K562 (cell line): ENCODE results near the gene IGSF21. TPM values are rescaled to one million over a fixed set of nuclear protein-coding genes. Genes with fewer than 3 reads are reported as not detected.

Experiments used
- ATF3 ChIP-seq, 2 experiments: fragments of 450-650 bp in 1 of 2; sonication (generic) in 1 of 2; formaldehyde crosslinking in 1 of 2; IDR thresholded peaks in 1 of 2; conservative IDR thresholded peaks in 1 of 2; 2 replicates each; pipeline versions ENCODE4 v1.6.1 to v1.8.1; 2016 to 2023; ENCODE audit warnings: mild to moderate bottlenecking in 2 of 2, moderate library complexity in 2 of 2, inconsistent platforms in 1 of 2, missing genetic modification reagents in 1 of 2
- DPF2 ChIP-seq: fragments of 450-650 bp; IDR thresholded peaks from 2 replicates; pipeline ENCODE4 v1.6.1; 2016
- FOXK2 ChIP-seq, 2 experiments: fragments of 450-650 bp; IDR thresholded peaks in 1 of 2; conservative IDR thresholded peaks in 1 of 2; 2 replicates each; pipeline ENCODE4 v1.6.1; 2016; ENCODE audit warnings: low read depth in 2 of 2, mild to moderate bottlenecking in 1 of 2
- MGA ChIP-seq: fragments of 450-650 bp; IDR thresholded peaks from 2 replicates; pipeline ENCODE4 v1.6.1; 2016; ENCODE audit warnings: mild to moderate bottlenecking, moderate library complexity
- MTA1 ChIP-seq: fragments of 450-650 bp; IDR thresholded peaks from 2 replicates; pipeline ENCODE4 v1.6.1; 2017; ENCODE audit warnings: borderline replicate concordance
- RCOR1 ChIP-seq, 2 experiments: IDR thresholded peaks; 2 replicates each; pipeline ENCODE4 v1.6.1; 2012; ENCODE audit warnings: low read depth in 2 of 2, low read length in 2 of 2, borderline replicate concordance in 1 of 2, improper control_type of control experiment in 1 of 2
- TRIM24 ChIP-seq, 2 experiments: fragments of 450-650 bp; IDR thresholded peaks; 2 replicates each; pipeline ENCODE4 v1.6.1; 2016
- TSHZ1 ChIP-seq: fragments of 250-450 bp; sonication (Bioruptor Pico); IDR thresholded peaks from 2 replicates; pipeline ENCODE4 v1.4.0; 2020; ENCODE audit warnings: mild to moderate bottlenecking, moderate library complexity
- ZNF778 ChIP-seq: fragments of 450-650 bp; formaldehyde crosslinking; IDR thresholded peaks from 2 replicates; pipeline ENCODE4 v1.4.0; 2020; ENCODE audit warnings: mild to moderate bottlenecking, moderate library complexity
- polyA plus RNA-seq, 8 experiments: library from polyadenylated mRNA; depleted of rRNA in 4 of 8; stranded (reverse) in 5 of 8; unstranded in 3 of 8; fragments of >200 nt; fragmentation: Nextera tagmentation in 2 of 8; fragmentation: Illumina TruSeq in 1 of 8; extraction: Ambion mirVana in 2 of 8; extraction: Trizol in 1 of 8; gene quantifications; 2 replicates each; pipeline versions ENCODE4 v1.2.1 to v1.2.3, GENCODE V29; 2011 to 2014; ENCODE audit warnings: inconsistent platforms in 1 of 8, missing spikeins in 1 of 8
- total RNA-seq, 7 experiments: library from RNA; depleted of rRNA in 6 of 7; stranded (reverse); fragments of >200 nt in 6 of 7; fragmentation: Illumina TruSeq in 2 of 7; extraction: Trizol in 2 of 7; gene quantifications; 2 replicates each; pipeline versions ENCODE4 v1.2.1 to v1.2.3, GENCODE V29; 2011 to 2021; ENCODE audit warnings: low replicate concordance in 1 of 7

Gene IGSF21
- total and polyA plus RNA-seq, 9 of the 15 experiments (the other 6 are each of a cell fraction or from before 2014, with no cell fraction given): not detected

- TF ChIP-seq MGA (peak; percentile 36; the same call in 1 of the 2 replicates), RCOR1 (IDR thresholded peaks at IDR 0.05; ENCODE audit: borderline replicate concordance in 1 of 2, low read depth in 2 of 2, low read length in 2 of 2) (peak in 1 of 2 experiments; percentile 68; a peak in 2 of 4 replicates), TSHZ1 (CRISPR knock-in tag) (no peak), TRIM24 (IDR thresholded peaks at IDR 0.05) (peak; percentile 51 to 52; a peak in 2 of 4 replicates), DPF2 (peak; percentile 65), ZNF778 (no peak), FOXK2 (conservative IDR thresholded peaks at IDR 0.05 in 1 of 2, IDR thresholded peaks at IDR 0.05 in 1 of 2; ENCODE audit: low read depth in 2 of 2) (peak; percentile 45 to 48; a peak in 1 of 4 replicates), MTA1 (no peak), ATF3 (IDR thresholded peaks at IDR 0.05) (no peak), ATF3 (CRISPR knock-in tag; conservative IDR thresholded peaks at IDR 0.05) (no peak)
Observed at GRCh38 chr1:18412882-18413353, 305.3 kb downstream of the IGSF21 start (continued).
